H9 (cell line): ENCODE measurements around the gene XPO1. TPM values are rescaled to one million over a fixed set of nuclear protein-coding genes. Genes with fewer than 3 reads are reported as not detected.
"Not testable (repeated sequence)": the region's sequence is repeated elsewhere in the genome, so short reads cannot be mapped to it uniquely, and the experiment has no call there.

Source experiments
- DNase-seq: peaks from one replicate; pipeline ENCODE4 v3.0.0-alpha.2; 2017
- H2AFZ ChIP-seq: one replicate; pipeline ENCODE4 v1.6.1; 2013; ENCODE audit warnings: mild to moderate bottlenecking, low read length, control low read depth, moderate library complexity
- H2AK5ac ChIP-seq: 2 replicates; pipeline ENCODE4 v1.6.1; 2013; ENCODE audit warnings: low read length, control low read depth, mixed read lengths; ENCODE audit not compliant: insufficient read length
- H2BK120ac ChIP-seq: one replicate; pipeline ENCODE4 v1.6.1; 2013; ENCODE audit warnings: low read depth, mild to moderate bottlenecking, low read length, control low read depth, inconsistent platforms; ENCODE audit not compliant: poor library complexity, severe bottlenecking
- H2BK12ac ChIP-seq: 2 replicates; pipeline ENCODE4 v1.6.1; 2013; ENCODE audit warnings: low read length, control low read depth, mixed read lengths, low read depth; ENCODE audit not compliant: insufficient read length
- H2BK15ac ChIP-seq: 2 replicates; pipeline ENCODE4 v1.6.1; 2013; ENCODE audit warnings: low read depth, low read length, control low read depth
- H2BK20ac ChIP-seq: one replicate; pipeline ENCODE4 v1.6.1; 2013; ENCODE audit warnings: low read depth, mild to moderate bottlenecking, low read length, control low read depth, inconsistent platforms; ENCODE audit not compliant: poor library complexity, severe bottlenecking
- H2BK5ac ChIP-seq: 2 replicates; pipeline ENCODE4 v1.6.1; 2013; ENCODE audit warnings: low read length, control low read depth, mixed read lengths; ENCODE audit not compliant: insufficient read length
- H3K14ac ChIP-seq: 2 replicates; pipeline ENCODE4 v1.6.1; 2013; ENCODE audit warnings: low read length, control low read depth; ENCODE audit not compliant: insufficient read depth
- H3K18ac ChIP-seq: 2 replicates; pipeline ENCODE4 v1.6.1; 2013; ENCODE audit warnings: low read depth, mild to moderate bottlenecking, mixed read lengths, low read length, control low read depth; ENCODE audit not compliant: insufficient read length
- H3K23ac ChIP-seq: 2 replicates; pipeline ENCODE4 v1.6.1; 2013; ENCODE audit warnings: low read length, control low read depth, mixed read lengths, low read depth; ENCODE audit not compliant: insufficient read length
- H3K23me2 ChIP-seq: 2 replicates; pipeline ENCODE4 v1.6.1; 2013; ENCODE audit warnings: low read depth, mild to moderate bottlenecking, mixed read lengths, low read length, control low read depth; ENCODE audit not compliant: insufficient read length, poor library complexity, severe bottlenecking
- H3K27ac ChIP-seq: 2 replicates; pipeline ENCODE4 v1.5.1; 2013; ENCODE audit warnings: low read length, control low read depth, mixed read lengths, low read depth; ENCODE audit not compliant: insufficient read length
- H3K27me3 ChIP-seq: 2 replicates; pipeline ENCODE4 v1.6.1; 2013; ENCODE audit warnings: low read length, control low read depth, inconsistent platforms; ENCODE audit not compliant: insufficient read depth
- H3K4ac ChIP-seq: 2 replicates; pipeline ENCODE4 v1.6.1; 2013; ENCODE audit warnings: low read depth, mild to moderate bottlenecking, control low read depth, inconsistent platforms, low read length, moderate library complexity
- H3K4me1 ChIP-seq: 2 replicates; pipeline ENCODE4 v1.6.1; 2013; ENCODE audit warnings: low read length, control low read depth, inconsistent platforms; ENCODE audit not compliant: insufficient read depth
- H3K4me2 ChIP-seq: 2 replicates; pipeline ENCODE4 v1.6.1; 2013; ENCODE audit warnings: low read length, control low read depth, mixed read lengths; ENCODE audit not compliant: insufficient read length, insufficient read depth
- H3K56ac ChIP-seq: 2 replicates; pipeline ENCODE4 v1.6.1; 2013; ENCODE audit warnings: low read depth, mild to moderate bottlenecking, mixed read lengths, low read length, control low read depth; ENCODE audit not compliant: insufficient read length
- H3K79me1 ChIP-seq: 2 replicates; pipeline ENCODE4 v1.6.1; 2013; ENCODE audit warnings: low read depth, mild to moderate bottlenecking, moderate library complexity, low read length, control low read depth, inconsistent platforms; ENCODE audit not compliant: insufficient read depth, poor library complexity, severe bottlenecking
- H3K79me2 ChIP-seq: 2 replicates; pipeline ENCODE4 v1.6.1; 2013; ENCODE audit warnings: low read length, control low read depth, inconsistent platforms; ENCODE audit not compliant: insufficient read depth
- H3K9ac ChIP-seq: 2 replicates; pipeline ENCODE4 v1.6.1; 2013; ENCODE audit warnings: low read length, control low read depth, mixed read lengths; ENCODE audit not compliant: insufficient read length; ENCODE audit errors: extremely low read depth
- H3K9me3 ChIP-seq: one replicate; pipeline ENCODE4 v1.6.1; 2013; ENCODE audit warnings: low read depth, low read length, inconsistent platforms; ENCODE audit not compliant: control insufficient read depth
- H3T11ph ChIP-seq: one replicate; pipeline ENCODE4 v1.6.1; 2013; ENCODE audit warnings: mild to moderate bottlenecking, low read length, control low read depth, inconsistent platforms
- H4K20me1 ChIP-seq: one replicate; pipeline ENCODE4 v1.6.1; 2013; ENCODE audit not compliant: control insufficient read depth, insufficient read length, insufficient read depth
- H4K5ac ChIP-seq: 2 replicates; pipeline ENCODE4 v1.6.1; 2013; ENCODE audit warnings: low read depth, mild to moderate bottlenecking, mixed read lengths, low read length, control low read depth; ENCODE audit not compliant: insufficient read length
- H4K8ac ChIP-seq: replicated peaks from 2 replicates; pipeline ENCODE4 v1.6.1; 2013; ENCODE audit warnings: low read length, control low read depth, mixed read lengths, low read depth; ENCODE audit not compliant: insufficient read length
- H4K91ac ChIP-seq: 2 replicates; pipeline ENCODE4 v1.6.1; 2013; ENCODE audit warnings: low read depth, mild to moderate bottlenecking, moderate library complexity, mixed read lengths, low read length, control low read depth; ENCODE audit not compliant: insufficient read length
- H3K27ac Mint-ChIP-seq, 3 experiments: 2 replicates in 2 of 3; 3 replicates in 1 of 3; pipeline ENCODE4 v1.8.0; 2020 to 2021; ENCODE audit warnings: mixed read lengths in 3 of 3, mild to moderate bottlenecking in 1 of 3, moderate library complexity in 1 of 3
- H3K27me3 Mint-ChIP-seq: 2 replicates; pipeline ENCODE4 v1.8.0; 2021; ENCODE audit warnings: low read depth, mild to moderate bottlenecking, moderate library complexity, mixed read lengths
- H3K36me3 Mint-ChIP-seq, 3 experiments: 2 replicates in 2 of 3; 3 replicates in 1 of 3; pipeline ENCODE4 v1.8.0; 2020 to 2021; ENCODE audit warnings: low read depth in 3 of 3, mixed read lengths in 3 of 3; ENCODE audit not compliant: insufficient read depth in 1 of 3
- H3K4me1 Mint-ChIP-seq, 2 experiments: 2 replicates each; pipeline ENCODE4 v1.8.0; 2020; ENCODE audit warnings: mixed read lengths in 2 of 2
- H3K4me3 Mint-ChIP-seq, 2 experiments: 2 replicates in 1 of 2; 3 replicates in 1 of 2; pipeline ENCODE4 v1.8.0; 2020 to 2021; ENCODE audit warnings: mild to moderate bottlenecking in 2 of 2, mixed read lengths in 2 of 2, moderate library complexity in 1 of 2
- H3K9me3 Mint-ChIP-seq, 2 experiments: 2 replicates in 1 of 2; 3 replicates in 1 of 2; pipeline ENCODE4 v1.8.0; 2020; ENCODE audit warnings: mild to moderate bottlenecking in 2 of 2, mixed read lengths in 2 of 2, moderate library complexity in 1 of 2
- WGBS: extraction: QIAGEN DNeasy Blood & Tissue Kit; methylation state at CpG from one replicate; pipeline ENCODE4 v1.1.7; 2013; ENCODE audit warnings: missing lambda C conversion rate, low lambda C conversion rate, mixed read lengths; ENCODE audit not compliant: insufficient read length; ENCODE audit errors: extremely low coverage; 5-methylcytosine and 5-hydroxymethylcytosine counted together
- total RNA-seq: library from RNA; stranded (reverse); gene quantifications from 2 replicates; pipeline ENCODE4 v1.2.1, GENCODE V29; 2021
- TF ChIP-seq, protein P1 (sequence below): fragments of 200-600 bp; sonication (generic); conservative IDR thresholded peaks from 3 replicates; pipeline ENCODE4 v1.8.0; 2021; ENCODE audit warnings: antibody characterized with exemption, mild to moderate bottlenecking

The XPO1 gene
- total RNA-seq, 1 experiment from 2014 or later: 320 TPM

DNA sequence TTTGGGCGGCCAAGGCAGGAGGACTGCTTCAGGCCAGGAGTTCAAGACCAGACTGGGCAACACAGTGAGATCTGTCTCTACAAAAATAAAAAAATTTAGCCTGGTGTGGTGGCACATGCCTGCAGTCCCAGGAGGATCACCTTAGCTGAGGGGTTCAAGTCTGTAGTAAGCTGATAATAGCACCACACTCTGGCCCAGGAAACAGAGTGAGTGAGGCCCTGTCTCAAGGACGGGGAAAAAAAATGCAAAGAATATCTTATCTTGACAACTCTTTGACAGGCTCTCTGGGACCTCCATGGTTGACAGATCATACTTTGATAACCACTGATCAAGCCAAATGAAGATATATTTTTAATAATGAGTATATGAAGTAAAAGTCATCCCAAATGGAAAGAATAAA is 89.9 kb downstream of the XPO1 start:
- H2BK5ac ChIP-seq: no peak overlapping the region
- no peak for DNase-seq
- no peak overlapping the region for H4K91ac ChIP-seq
- peaks cover 7 to 15% of the 10 kb centered on the region in 2 experiments for H3K4me1 Mint-ChIP-seq
- no peak overlapping the region for H3K23ac ChIP-seq
- H3K4me2 ChIP-seq: no peak overlapping the region
- no peak overlapping the region for H3K18ac ChIP-seq
- H3K4me3 Mint-ChIP-seq: no peak overlapping the region
- H3K9ac ChIP-seq: no peak overlapping the region
- no peaks in the 10 kb centered on the region for H3K27me3 ChIP-seq
- no peak overlapping the region for H2BK12ac ChIP-seq
- no peak overlapping the region for H2AK5ac ChIP-seq
- H3K14ac ChIP-seq: no peak overlapping the region
- no peak overlapping the region for H2BK20ac ChIP-seq
- H3K79me1 ChIP-seq: no peaks in the 10 kb centered on the region
- peaks cover 6% of the 10 kb centered on the region in 2 experiments; a peak in 4 of 5 replicates for H3K9me3 Mint-ChIP-seq
- no CpG with 5 or more reads among the region's 2 CpGs for WGBS
- H3K4ac ChIP-seq: no peak overlapping the region
- H4K5ac ChIP-seq: no peak overlapping the region
- H3K27ac Mint-ChIP-seq: no peak overlapping the region
- no peak overlapping the region; the same call in 1 of the 2 replicates for H2BK15ac ChIP-seq
- H3K79me2 ChIP-seq: peaks cover 37% of the 10 kb centered on the region; the same call in 1 of the 2 replicates
- no peak overlapping the region for H3K56ac ChIP-seq
- H3K23me2 ChIP-seq: no peaks in the 10 kb centered on the region
- H2AFZ ChIP-seq: no peak overlapping the region
- H2BK120ac ChIP-seq: no peak overlapping the region
- no peaks in the 10 kb centered on the region for H3K9me3 ChIP-seq
- no peaks in the 10 kb centered on the region for H3K27me3 Mint-ChIP-seq
- H3K4me1 ChIP-seq: no peaks in the 10 kb centered on the region; the same call in 1 of the 2 replicates
- TF ChIP-seq, protein P1, sequence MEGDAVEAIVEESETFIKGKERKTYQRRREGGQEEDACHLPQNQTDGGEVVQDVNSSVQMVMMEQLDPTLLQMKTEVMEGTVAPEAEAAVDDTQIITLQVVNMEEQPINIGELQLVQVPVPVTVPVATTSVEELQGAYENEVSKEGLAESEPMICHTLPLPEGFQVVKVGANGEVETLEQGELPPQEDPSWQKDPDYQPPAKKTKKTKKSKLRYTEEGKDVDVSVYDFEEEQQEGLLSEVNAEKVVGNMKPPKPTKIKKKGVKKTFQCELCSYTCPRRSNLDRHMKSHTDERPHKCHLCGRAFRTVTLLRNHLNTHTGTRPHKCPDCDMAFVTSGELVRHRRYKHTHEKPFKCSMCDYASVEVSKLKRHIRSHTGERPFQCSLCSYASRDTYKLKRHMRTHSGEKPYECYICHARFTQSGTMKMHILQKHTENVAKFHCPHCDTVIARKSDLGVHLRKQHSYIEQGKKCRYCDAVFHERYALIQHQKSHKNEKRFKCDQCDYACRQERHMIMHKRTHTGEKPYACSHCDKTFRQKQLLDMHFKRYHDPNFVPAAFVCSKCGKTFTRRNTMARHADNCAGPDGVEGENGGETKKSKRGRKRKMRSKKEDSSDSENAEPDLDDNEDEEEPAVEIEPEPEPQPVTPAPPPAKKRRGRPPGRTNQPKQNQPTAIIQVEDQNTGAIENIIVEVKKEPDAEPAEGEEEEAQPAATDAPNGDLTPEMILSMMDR: no peak
- no peaks in the 10 kb centered on the region for H4K20me1 ChIP-seq
- H3K36me3 Mint-ChIP-seq: peaks cover 22 to 26% (median 22%) of the 10 kb centered on the region in 3 experiments; a peak in 6 of 7 replicates
- no peak overlapping the region for H3K27ac ChIP-seq
- H3T11ph ChIP-seq: no peak overlapping the region
- H4K8ac ChIP-seq: no peak overlapping the region

DNA sequence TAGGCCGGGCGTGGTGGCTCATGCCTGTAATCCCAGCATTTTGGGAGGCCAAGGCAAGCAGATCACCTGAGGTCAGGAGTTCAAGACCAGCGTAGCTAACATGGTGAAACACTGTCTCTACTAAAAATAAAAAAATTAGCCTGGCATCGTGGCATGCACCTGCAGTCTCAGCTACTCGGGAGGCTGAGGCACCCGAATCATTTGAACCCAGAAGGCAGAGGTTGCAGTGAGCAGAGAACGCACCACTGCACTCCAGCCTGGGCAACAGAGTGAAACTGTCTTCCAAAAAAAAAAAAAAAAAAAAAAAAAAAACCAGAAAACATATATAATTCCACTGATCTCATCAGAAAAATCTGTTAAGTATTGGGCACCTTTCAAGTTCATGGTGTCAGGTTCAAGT is 91.2 kb downstream of the XPO1 start:
- not testable (repeated sequence) for H3K18ac ChIP-seq, H2AFZ ChIP-seq, H3K27ac Mint-ChIP-seq, H3K14ac ChIP-seq, H3K9ac ChIP-seq, H4K5ac ChIP-seq, H3K56ac ChIP-seq, H2BK20ac ChIP-seq, H3K23ac ChIP-seq, H3K9me3 ChIP-seq, H3K4me1 ChIP-seq, H2BK5ac ChIP-seq, H3T11ph ChIP-seq, H4K20me1 ChIP-seq, H2BK120ac ChIP-seq, H3K4ac ChIP-seq, DNase-seq, H3K9me3 Mint-ChIP-seq, H3K4me2 ChIP-seq, H4K91ac ChIP-seq, H4K8ac ChIP-seq, H3K23me2 ChIP-seq, H3K27me3 ChIP-seq, H3K4me3 Mint-ChIP-seq, H3K27me3 Mint-ChIP-seq, H3K79me1 ChIP-seq, H2AK5ac ChIP-seq, H2BK12ac ChIP-seq, H3K27ac ChIP-seq, H2BK15ac ChIP-seq
- no CpG with 5 or more reads among the region's 7 CpGs for WGBS
- Mint-ChIP-seq H3K4me1 (peaks cover 16 to 24% of the 10 kb centered on the region in 2 experiments), H3K36me3 (peaks cover 18 to 22% (median 22%) of the 10 kb centered on the region in 3 experiments; a peak in 6 of 7 replicates)
- peaks cover 38% of the 10 kb centered on the region; the same call in 1 of the 2 replicates for H3K79me2 ChIP-seq
